CD14-positive monocyte (primary cell): ENCODE measurements around the gene ANK2. TPM values are rescaled to one million over a fixed set of nuclear protein-coding genes. Genes with fewer than 3 reads are reported as not detected.

ENCODE experiments used
- DNase-seq, 3 donors: peaks; one replicate each; pipeline ENCODE4 v3.0.0-alpha.2; 2011 to 2022
- H2AFZ ChIP-seq: 2 replicates; pipeline ENCODE4 v1.6.0; 2012; ENCODE audit warnings: mild to moderate bottlenecking, low read depth, low read length, inconsistent platforms; ENCODE audit not compliant: insufficient read depth, poor library complexity, severe bottlenecking
- H3K27ac ChIP-seq, 2 donors: 1 replicate in 1 of 2; 2 replicates in 1 of 2; pipeline ENCODE4 v1.5.1; 2012 to 2013; ENCODE audit warnings: low read length in 2 of 2, control low read depth in 1 of 2, inconsistent platforms in 1 of 2, low read depth in 1 of 2, mild to moderate bottlenecking in 1 of 2
- H3K27me3 ChIP-seq, 2 donors: one replicate each; pipeline versions ENCODE4 v1.6.0 to v1.6.1; 2011 to 2013; ENCODE audit warnings: low read length in 2 of 2; ENCODE audit not compliant: control insufficient read depth in 2 of 2, insufficient read depth in 2 of 2
- H3K36me3 ChIP-seq, 2 donors: replicated peaks in 1 of 2; 1 replicate in 1 of 2; 2 replicates in 1 of 2; pipeline versions ENCODE4 v1.5.1 to v1.6.1; 2012 to 2013; ENCODE audit warnings: low read length in 2 of 2, control low read depth in 1 of 2, inconsistent platforms in 1 of 2, mild to moderate bottlenecking in 1 of 2; ENCODE audit not compliant: insufficient read depth in 2 of 2, control insufficient read depth in 1 of 2
- H3K4me1 ChIP-seq, 2 donors: 1 replicate in 1 of 2; 2 replicates in 1 of 2; pipeline versions ENCODE4 v1.5.1 to v1.6.1; 2012 to 2013; ENCODE audit warnings: low read length in 2 of 2, control low read depth in 1 of 2, inconsistent platforms in 1 of 2, mild to moderate bottlenecking in 1 of 2, moderate library complexity in 1 of 2; ENCODE audit not compliant: insufficient read depth in 2 of 2, control insufficient read depth in 1 of 2
- H3K4me2 ChIP-seq: replicated peaks from 2 replicates; pipeline ENCODE3; 2012; ENCODE audit warnings: low read length, moderate library complexity, mild to moderate bottlenecking; ENCODE audit not compliant: poor library complexity, severe bottlenecking; ENCODE audit errors: extremely low read depth
- H3K4me3 ChIP-seq, 3 experiments: fragments of 200-600 bp in 1 of 3; sonication (generic) in 1 of 3; replicated peaks in 1 of 3; 1 replicate in 2 of 3; 2 replicates in 1 of 3; pipeline ENCODE4 v1.5.1; 2011 to 2013; ENCODE audit warnings: low read length in 3 of 3, mild to moderate bottlenecking in 3 of 3, control low read depth in 2 of 3, low read depth in 2 of 3, inconsistent platforms in 1 of 3, moderate library complexity in 1 of 3
- H3K79me2 ChIP-seq: 2 replicates; pipeline ENCODE4 v1.6.0; 2012; ENCODE audit warnings: mild to moderate bottlenecking, control low read depth, inconsistent platforms, low read length, moderate library complexity; ENCODE audit not compliant: insufficient read depth
- H3K9ac ChIP-seq: 2 replicates; pipeline ENCODE4 v1.6.0; 2017; ENCODE audit warnings: low read length, mild to moderate bottlenecking; ENCODE audit not compliant: insufficient read depth, poor library complexity, severe bottlenecking
- H3K9me3 ChIP-seq, 2 donors: replicated peaks in 1 of 2; 1 replicate in 1 of 2; 2 replicates in 1 of 2; pipeline versions ENCODE4 v1.5.1 to v1.6.1; 2012 to 2013; ENCODE audit warnings: low read length in 2 of 2, control low read depth in 1 of 2; ENCODE audit not compliant: control insufficient read depth in 1 of 2, insufficient read depth in 1 of 2
- H4K20me1 ChIP-seq: 2 replicates; pipeline ENCODE4 v1.6.0; 2012; ENCODE audit warnings: mild to moderate bottlenecking, low read length, control low read depth, moderate library complexity; ENCODE audit not compliant: insufficient read depth
- H3K27ac Mint-ChIP-seq, 7 donors: one replicate each; pipeline ENCODE4 v1.8.0; 2020; ENCODE audit warnings: mild to moderate bottlenecking in 7 of 7, mixed read lengths in 7 of 7, moderate library complexity in 6 of 7, inconsistent platforms in 2 of 7
- H3K27me3 Mint-ChIP-seq, 3 donors: one replicate each; pipeline ENCODE4 v1.8.0; 2021 to 2022; ENCODE audit warnings: low read depth in 3 of 3, mild to moderate bottlenecking in 3 of 3, mixed read lengths in 3 of 3, moderate library complexity in 3 of 3, inconsistent platforms in 1 of 3
- H3K36me3 Mint-ChIP-seq, 2 donors: one replicate each; pipeline ENCODE4 v1.8.0; 2020; ENCODE audit warnings: mixed read lengths in 2 of 2, inconsistent platforms in 1 of 2, mild to moderate bottlenecking in 1 of 2
- H3K4me1 Mint-ChIP-seq: one replicate; pipeline ENCODE4 v1.8.0; 2020; ENCODE audit warnings: mild to moderate bottlenecking, mixed read lengths
- H3K4me3 Mint-ChIP-seq, 2 donors: one replicate each; pipeline ENCODE4 v1.8.0; 2020; ENCODE audit warnings: mild to moderate bottlenecking in 2 of 2, mixed read lengths in 2 of 2, moderate library complexity in 1 of 2
- H3K9me3 Mint-ChIP-seq, 7 donors: one replicate each; pipeline ENCODE4 v1.8.0; 2020 to 2022; ENCODE audit warnings: mixed read lengths in 7 of 7, mild to moderate bottlenecking in 6 of 7, moderate library complexity in 6 of 7, inconsistent platforms in 2 of 7
- WGBS: methylation state at CpG from one replicate; pipeline ENCODE4 v1.1.5; 2013; ENCODE audit warnings: missing lambda C conversion rate; ENCODE audit not compliant: insufficient coverage; 5-methylcytosine and 5-hydroxymethylcytosine counted together
- intact Hi-C, 2 donors: fragments of 100-400 bp; cut with micrococcal nuclease; formaldehyde crosslinking; loops; one replicate each; pipeline versions ENCODE4 v1.15.0 to v1.15.1; 2023
- polyA plus RNA-seq, 3 donors: library from polyadenylated mRNA; depleted of rRNA in 1 of 3; unstranded in 2 of 3; stranded (reverse) in 1 of 3; fragments of 300-500 nt in 2 of 3; fragments of >200 nt in 1 of 3; fragmentation: Illumina TruSeq in 2 of 3; gene quantifications; 1 replicate in 2 of 3; 2 replicates in 1 of 3; pipeline ENCODE4 v1.2.3, GENCODE V29; 2012 to 2021
- small RNA-seq: library from RNA; depleted of rRNA; stranded (forward); fragments of <200 nt; gene quantifications from one replicate; pipeline ENCODE3, GENCODE V24; 2012; ENCODE audit warnings: low read depth; ENCODE audit not compliant: insufficient read length
- TF ChIP-seq, protein P1 (sequence below): fragments of 200-600 bp; IDR thresholded peaks from one replicate; pipeline ENCODE4 v1.8.0; 2022; ENCODE audit warnings: antibody characterized with exemption, mild to moderate bottlenecking

Gene ANK2
- polyA plus RNA-seq, 3 donors = not detected

DNA sequence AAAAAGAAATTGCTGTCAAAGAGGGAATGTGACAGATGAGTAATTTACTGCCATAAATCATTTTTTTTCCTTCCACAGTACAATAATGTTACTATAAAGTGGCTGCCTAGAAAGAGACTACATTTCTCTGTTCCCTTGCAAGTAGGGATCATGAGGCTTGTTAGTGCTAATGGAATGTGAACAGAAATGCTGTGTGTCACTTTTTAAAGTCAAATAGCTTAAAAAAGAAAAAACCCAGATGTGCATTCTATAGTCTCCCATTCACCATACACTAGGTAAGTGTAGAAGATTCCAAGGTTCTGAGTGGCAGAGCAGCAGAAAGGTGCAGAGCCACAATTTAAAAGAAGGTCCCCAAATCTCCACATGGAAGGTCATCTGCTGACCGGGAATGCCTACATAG is 383.7 kb downstream of the ANK2 start:
- H2AFZ ChIP-seq = no peak overlapping the region
- WGBS = no CpG with 5 or more reads among the region's 1 CpG
- H3K79me2 ChIP-seq = no peaks in the 10 kb centered on the region
- no peak overlapping the region for H3K4me3 ChIP-seq
- DNase-seq = no peak
- H3K9ac ChIP-seq = no peak overlapping the region
- intact Hi-C loops = no loop called here
- H3K36me3 ChIP-seq = no peaks in the 10 kb centered on the region
- H3K4me3 Mint-ChIP-seq = no peak overlapping the region
- no peaks in the 10 kb centered on the region for H3K4me1 Mint-ChIP-seq
- H3K27ac ChIP-seq = no peak overlapping the region
- TF ChIP-seq, protein P1, sequence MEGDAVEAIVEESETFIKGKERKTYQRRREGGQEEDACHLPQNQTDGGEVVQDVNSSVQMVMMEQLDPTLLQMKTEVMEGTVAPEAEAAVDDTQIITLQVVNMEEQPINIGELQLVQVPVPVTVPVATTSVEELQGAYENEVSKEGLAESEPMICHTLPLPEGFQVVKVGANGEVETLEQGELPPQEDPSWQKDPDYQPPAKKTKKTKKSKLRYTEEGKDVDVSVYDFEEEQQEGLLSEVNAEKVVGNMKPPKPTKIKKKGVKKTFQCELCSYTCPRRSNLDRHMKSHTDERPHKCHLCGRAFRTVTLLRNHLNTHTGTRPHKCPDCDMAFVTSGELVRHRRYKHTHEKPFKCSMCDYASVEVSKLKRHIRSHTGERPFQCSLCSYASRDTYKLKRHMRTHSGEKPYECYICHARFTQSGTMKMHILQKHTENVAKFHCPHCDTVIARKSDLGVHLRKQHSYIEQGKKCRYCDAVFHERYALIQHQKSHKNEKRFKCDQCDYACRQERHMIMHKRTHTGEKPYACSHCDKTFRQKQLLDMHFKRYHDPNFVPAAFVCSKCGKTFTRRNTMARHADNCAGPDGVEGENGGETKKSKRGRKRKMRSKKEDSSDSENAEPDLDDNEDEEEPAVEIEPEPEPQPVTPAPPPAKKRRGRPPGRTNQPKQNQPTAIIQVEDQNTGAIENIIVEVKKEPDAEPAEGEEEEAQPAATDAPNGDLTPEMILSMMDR = no peak
- H3K27me3 Mint-ChIP-seq = peaks cover 0 to 2% (median 0%) of the 10 kb centered on the region in 3 donors
- H4K20me1 ChIP-seq = no peaks in the 10 kb centered on the region
- no peaks in the 10 kb centered on the region for H3K4me1 ChIP-seq
- no peak overlapping the region for H3K27ac Mint-ChIP-seq
- no peaks in the 10 kb centered on the region for H3K36me3 Mint-ChIP-seq
- H3K4me2 ChIP-seq = no peak overlapping the region
- peaks cover 4 to 12% of the 10 kb centered on the region in 2 donors for H3K9me3 ChIP-seq
- peaks cover 7 to 29% (median 17%) of the 10 kb centered on the region in 7 donors for H3K9me3 Mint-ChIP-seq
- H3K27me3 ChIP-seq = no peaks in the 10 kb centered on the region

Small RNA genes within 50 kb of the gene (small RNA-seq; reads per million reads assigned to genes)
- gene MIR8082 (not detected), gene RN7SL184P (not detected), gene RNU1-138P (1.2 reads per million)
